ENCODE results near the gene CHRNB2.

- TF ChIP-seq EZH2 (IDR thresholded peaks at IDR 0.05; ENCODE audit: insufficient read depth, poor library complexity, severe bottlenecking) (no peak), EZH2phosphoT487 (IDR thresholded peaks at IDR 0.05; ENCODE audit: insufficient read depth, low read depth) (no peak)
Measured at GRCh38 chr1:154624746-154625643, 57.4 kb downstream of the CHRNB2 start.

Measured in GM23248 (cell line).